ENCODE measurements around the gene CCDC158.

Gene CCDC158

GRCh38 chr4:76270244-76271175, 150.4 kb downstream of the CCDC158 start:
- Histone ChIP-seq H3K27ac (ENCODE audit: low read length) (no peak overlapping the region), H3K36me3 (ENCODE audit: control insufficient read depth in 2 of 2, insufficient read depth in 2 of 2, low read length in 2 of 2) (no peaks in the 10 kb centered on the region)

DNA sequence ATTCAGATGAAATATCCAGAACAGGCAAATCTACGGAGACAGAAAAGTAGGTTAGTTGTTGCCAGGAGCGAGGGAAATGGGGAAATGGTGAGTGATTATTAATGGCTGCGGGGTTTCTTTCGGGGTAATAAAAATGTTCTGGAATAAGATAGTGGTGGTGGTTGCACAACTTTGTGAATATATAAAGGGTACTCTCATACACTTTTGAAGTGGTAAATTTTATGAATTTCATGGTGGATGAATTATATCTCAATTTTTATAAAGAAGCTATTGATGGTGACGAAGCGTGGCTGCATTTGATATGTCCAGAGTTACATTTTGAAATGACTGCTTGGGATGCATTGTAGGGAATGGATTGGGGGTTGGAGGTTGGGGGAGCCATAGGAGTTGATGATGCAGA, 153.1 kb downstream of the CCDC158 start:
- H3K4me3 ChIP-seq (ENCODE audit: low read length in 2 of 2): no peak overlapping the region
- no peaks in the 10 kb centered on the region for H3K27me3 ChIP-seq (ENCODE audit: control insufficient read depth in 1 of 2, insufficient read depth in 2 of 2, low read length in 2 of 2)
- H3K9me3 ChIP-seq (ENCODE audit: control insufficient read depth in 2 of 2, low read length in 2 of 2): no peaks in the 10 kb centered on the region
- no peak overlapping the region for H3K9ac ChIP-seq (ENCODE audit: low read length in 2 of 2)
- H3K27ac ChIP-seq (ENCODE audit: low read length): no peak overlapping the region
- H3K4me1 ChIP-seq (ENCODE audit: control insufficient read depth, insufficient read depth, low read length): no peaks in the 10 kb centered on the region
- peaks cover 0 to 3% of the 10 kb centered on the region in 2 donors for H3K36me3 ChIP-seq (ENCODE audit: control insufficient read depth in 2 of 2, insufficient read depth in 2 of 2, low read length in 2 of 2)

More at GRCh38 chr4:76270244-76271175, 150.4 kb downstream of the CCDC158 start:
- no peak overlapping the region for H3K9ac ChIP-seq (ENCODE audit: low read length in 2 of 2)
- no peaks in the 10 kb centered on the region for H3K27me3 ChIP-seq (ENCODE audit: control insufficient read depth in 1 of 2, insufficient read depth in 2 of 2, low read length in 2 of 2)
- H3K4me1 ChIP-seq (ENCODE audit: control insufficient read depth, insufficient read depth, low read length): no peaks in the 10 kb centered on the region
- H3K4me3 ChIP-seq (ENCODE audit: low read length in 2 of 2): no peak overlapping the region
- H3K9me3 ChIP-seq (ENCODE audit: control insufficient read depth in 2 of 2, low read length in 2 of 2): no peaks in the 10 kb centered on the region

GRCh38 chr4:76266627-76267026, 154.3 kb downstream of the CCDC158 start:
- H3K4me3 ChIP-seq (ENCODE audit: low read length in 2 of 2): no peak overlapping the region

DNA sequence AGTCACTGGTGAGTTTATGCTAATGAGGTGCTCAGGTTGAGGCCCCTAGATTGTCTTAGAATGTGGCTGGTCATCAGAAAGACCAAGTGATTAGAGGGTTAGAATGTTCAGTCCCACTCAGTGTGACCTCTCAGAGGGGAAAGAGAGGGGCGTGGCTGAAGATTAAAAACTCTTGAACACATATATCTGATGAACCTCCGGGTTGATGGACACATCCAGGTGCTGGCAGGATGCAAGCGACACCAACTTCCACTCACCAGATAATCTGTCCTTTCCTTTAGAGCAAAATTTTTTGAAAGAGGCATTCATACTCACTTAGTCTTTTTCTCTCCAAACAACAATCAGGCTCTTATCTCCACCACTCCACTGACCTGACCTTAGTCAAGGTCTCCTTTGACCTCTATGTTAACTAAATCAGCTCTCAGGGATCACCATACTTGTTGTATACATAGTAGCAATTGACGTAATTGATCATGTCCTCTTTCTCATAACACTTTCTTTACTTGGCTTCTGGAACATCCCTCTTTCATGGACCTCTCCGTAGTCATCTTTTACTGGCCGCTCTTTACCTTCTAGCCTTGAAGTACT, 155.2 kb downstream of the CCDC158 start:
- no peak overlapping the region for H3K9ac ChIP-seq (ENCODE audit: low read length in 2 of 2)
- no peaks in the 10 kb centered on the region for H3K27me3 ChIP-seq (ENCODE audit: control insufficient read depth in 1 of 2, insufficient read depth in 2 of 2, low read length in 2 of 2)
- H3K27ac ChIP-seq (ENCODE audit: low read length): no peak overlapping the region
- H3K4me1 ChIP-seq (ENCODE audit: control insufficient read depth, insufficient read depth, low read length): no peaks in the 10 kb centered on the region
- H3K4me3 ChIP-seq (ENCODE audit: low read length in 2 of 2): no peak overlapping the region
- no peaks in the 10 kb centered on the region for H3K9me3 ChIP-seq (ENCODE audit: control insufficient read depth in 2 of 2, low read length in 2 of 2)
- peaks cover 0 to 3% of the 10 kb centered on the region in 2 donors for H3K36me3 ChIP-seq (ENCODE audit: control insufficient read depth in 2 of 2, insufficient read depth in 2 of 2, low read length in 2 of 2)

More at GRCh38 chr4:76266627-76267026, 154.3 kb downstream of the CCDC158 start:
- Histone ChIP-seq H3K27ac (ENCODE audit: low read length) (no peak overlapping the region), H3K9ac (ENCODE audit: low read length in 2 of 2) (no peak overlapping the region), H3K27me3 (ENCODE audit: control insufficient read depth in 1 of 2, insufficient read depth in 2 of 2, low read length in 2 of 2) (no peaks in the 10 kb centered on the region), H3K9me3 (ENCODE audit: control insufficient read depth in 2 of 2, low read length in 2 of 2) (no peaks in the 10 kb centered on the region), H3K4me1 (ENCODE audit: control insufficient read depth, insufficient read depth, low read length) (no peaks in the 10 kb centered on the region), H3K36me3 (ENCODE audit: control insufficient read depth in 2 of 2, insufficient read depth in 2 of 2, low read length in 2 of 2) (peaks cover 0 to 3% of the 10 kb centered on the region in 2 donors)

Data from stomach smooth muscle (tissue), 2 donors.